ENCODE data around the gene CCT8L2.

- no peak for TF ChIP-seq CEBPB (IDR thresholded peaks at IDR 0.05; ENCODE audit: low read depth, low read length)
- TF ChIP-seq POLR2A (IDR thresholded peaks at IDR 0.05; ENCODE audit: control extremely low read depth in 1 of 2, low read depth in 2 of 2, low read length in 2 of 2): no peak
- TF ChIP-seq, protein P1, sequence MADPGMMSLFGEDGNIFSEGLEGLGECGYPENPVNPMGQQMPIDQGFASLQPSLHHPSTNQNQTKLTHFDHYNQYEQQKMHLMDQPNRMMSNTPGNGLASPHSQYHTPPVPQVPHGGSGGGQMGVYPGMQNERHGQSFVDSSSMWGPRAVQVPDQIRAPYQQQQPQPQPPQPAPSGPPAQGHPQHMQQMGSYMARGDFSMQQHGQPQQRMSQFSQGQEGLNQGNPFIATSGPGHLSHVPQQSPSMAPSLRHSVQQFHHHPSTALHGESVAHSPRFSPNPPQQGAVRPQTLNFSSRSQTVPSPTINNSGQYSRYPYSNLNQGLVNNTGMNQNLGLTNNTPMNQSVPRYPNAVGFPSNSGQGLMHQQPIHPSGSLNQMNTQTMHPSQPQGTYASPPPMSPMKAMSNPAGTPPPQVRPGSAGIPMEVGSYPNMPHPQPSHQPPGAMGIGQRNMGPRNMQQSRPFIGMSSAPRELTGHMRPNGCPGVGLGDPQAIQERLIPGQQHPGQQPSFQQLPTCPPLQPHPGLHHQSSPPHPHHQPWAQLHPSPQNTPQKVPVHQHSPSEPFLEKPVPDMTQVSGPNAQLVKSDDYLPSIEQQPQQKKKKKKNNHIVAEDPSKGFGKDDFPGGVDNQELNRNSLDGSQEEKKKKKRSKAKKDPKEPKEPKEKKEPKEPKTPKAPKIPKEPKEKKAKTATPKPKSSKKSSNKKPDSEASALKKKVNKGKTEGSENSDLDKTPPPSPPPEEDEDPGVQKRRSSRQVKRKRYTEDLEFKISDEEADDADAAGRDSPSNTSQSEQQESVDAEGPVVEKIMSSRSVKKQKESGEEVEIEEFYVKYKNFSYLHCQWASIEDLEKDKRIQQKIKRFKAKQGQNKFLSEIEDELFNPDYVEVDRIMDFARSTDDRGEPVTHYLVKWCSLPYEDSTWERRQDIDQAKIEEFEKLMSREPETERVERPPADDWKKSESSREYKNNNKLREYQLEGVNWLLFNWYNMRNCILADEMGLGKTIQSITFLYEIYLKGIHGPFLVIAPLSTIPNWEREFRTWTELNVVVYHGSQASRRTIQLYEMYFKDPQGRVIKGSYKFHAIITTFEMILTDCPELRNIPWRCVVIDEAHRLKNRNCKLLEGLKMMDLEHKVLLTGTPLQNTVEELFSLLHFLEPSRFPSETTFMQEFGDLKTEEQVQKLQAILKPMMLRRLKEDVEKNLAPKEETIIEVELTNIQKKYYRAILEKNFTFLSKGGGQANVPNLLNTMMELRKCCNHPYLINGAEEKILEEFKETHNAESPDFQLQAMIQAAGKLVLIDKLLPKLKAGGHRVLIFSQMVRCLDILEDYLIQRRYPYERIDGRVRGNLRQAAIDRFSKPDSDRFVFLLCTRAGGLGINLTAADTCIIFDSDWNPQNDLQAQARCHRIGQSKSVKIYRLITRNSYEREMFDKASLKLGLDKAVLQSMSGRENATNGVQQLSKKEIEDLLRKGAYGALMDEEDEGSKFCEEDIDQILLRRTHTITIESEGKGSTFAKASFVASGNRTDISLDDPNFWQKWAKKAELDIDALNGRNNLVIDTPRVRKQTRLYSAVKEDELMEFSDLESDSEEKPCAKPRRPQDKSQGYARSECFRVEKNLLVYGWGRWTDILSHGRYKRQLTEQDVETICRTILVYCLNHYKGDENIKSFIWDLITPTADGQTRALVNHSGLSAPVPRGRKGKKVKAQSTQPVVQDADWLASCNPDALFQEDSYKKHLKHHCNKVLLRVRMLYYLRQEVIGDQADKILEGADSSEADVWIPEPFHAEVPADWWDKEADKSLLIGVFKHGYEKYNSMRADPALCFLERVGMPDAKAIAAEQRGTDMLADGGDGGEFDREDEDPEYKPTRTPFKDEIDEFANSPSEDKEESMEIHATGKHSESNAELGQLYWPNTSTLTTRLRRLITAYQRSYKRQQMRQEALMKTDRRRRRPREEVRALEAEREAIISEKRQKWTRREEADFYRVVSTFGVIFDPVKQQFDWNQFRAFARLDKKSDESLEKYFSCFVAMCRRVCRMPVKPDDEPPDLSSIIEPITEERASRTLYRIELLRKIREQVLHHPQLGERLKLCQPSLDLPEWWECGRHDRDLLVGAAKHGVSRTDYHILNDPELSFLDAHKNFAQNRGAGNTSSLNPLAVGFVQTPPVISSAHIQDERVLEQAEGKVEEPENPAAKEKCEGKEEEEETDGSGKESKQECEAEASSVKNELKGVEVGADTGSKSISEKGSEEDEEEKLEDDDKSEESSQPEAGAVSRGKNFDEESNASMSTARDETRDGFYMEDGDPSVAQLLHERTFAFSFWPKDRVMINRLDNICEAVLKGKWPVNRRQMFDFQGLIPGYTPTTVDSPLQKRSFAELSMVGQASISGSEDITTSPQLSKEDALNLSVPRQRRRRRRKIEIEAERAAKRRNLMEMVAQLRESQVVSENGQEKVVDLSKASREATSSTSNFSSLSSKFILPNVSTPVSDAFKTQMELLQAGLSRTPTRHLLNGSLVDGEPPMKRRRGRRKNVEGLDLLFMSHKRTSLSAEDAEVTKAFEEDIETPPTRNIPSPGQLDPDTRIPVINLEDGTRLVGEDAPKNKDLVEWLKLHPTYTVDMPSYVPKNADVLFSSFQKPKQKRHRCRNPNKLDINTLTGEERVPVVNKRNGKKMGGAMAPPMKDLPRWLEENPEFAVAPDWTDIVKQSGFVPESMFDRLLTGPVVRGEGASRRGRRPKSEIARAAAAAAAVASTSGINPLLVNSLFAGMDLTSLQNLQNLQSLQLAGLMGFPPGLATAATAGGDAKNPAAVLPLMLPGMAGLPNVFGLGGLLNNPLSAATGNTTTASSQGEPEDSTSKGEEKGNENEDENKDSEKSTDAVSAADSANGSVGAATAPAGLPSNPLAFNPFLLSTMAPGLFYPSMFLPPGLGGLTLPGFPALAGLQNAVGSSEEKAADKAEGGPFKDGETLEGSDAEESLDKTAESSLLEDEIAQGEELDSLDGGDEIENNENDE (IDR thresholded peaks at IDR 0.05; ENCODE audit: insufficient replicate concordance, low read length): no peak
- TF ChIP-seq BACH1 (IDR thresholded peaks at IDR 0.05; ENCODE audit: low read length): no peak
- TF ChIP-seq ZNF274 (IDR thresholded peaks at IDR 0.05; ENCODE audit: borderline replicate concordance, extremely low read depth, low read length): no peak
- TF ChIP-seq EZH2 (IDR thresholded peaks at IDR 0.05; ENCODE audit: low read depth, low read length, severe bottlenecking): no peak
- no peak for TF ChIP-seq SP1 (IDR thresholded peaks at IDR 0.05; ENCODE audit: low read depth, low read length)
- TF ChIP-seq, protein P2, sequence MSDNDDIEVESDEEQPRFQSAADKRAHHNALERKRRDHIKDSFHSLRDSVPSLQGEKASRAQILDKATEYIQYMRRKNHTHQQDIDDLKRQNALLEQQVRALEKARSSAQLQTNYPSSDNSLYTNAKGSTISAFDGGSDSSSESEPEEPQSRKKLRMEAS (IDR thresholded peaks at IDR 0.05): no peak
- no peak for TF ChIP-seq ATF3 (IDR thresholded peaks at IDR 0.05; ENCODE audit: insufficient read depth, low read depth, low read length)
- TF ChIP-seq, protein P3, sequence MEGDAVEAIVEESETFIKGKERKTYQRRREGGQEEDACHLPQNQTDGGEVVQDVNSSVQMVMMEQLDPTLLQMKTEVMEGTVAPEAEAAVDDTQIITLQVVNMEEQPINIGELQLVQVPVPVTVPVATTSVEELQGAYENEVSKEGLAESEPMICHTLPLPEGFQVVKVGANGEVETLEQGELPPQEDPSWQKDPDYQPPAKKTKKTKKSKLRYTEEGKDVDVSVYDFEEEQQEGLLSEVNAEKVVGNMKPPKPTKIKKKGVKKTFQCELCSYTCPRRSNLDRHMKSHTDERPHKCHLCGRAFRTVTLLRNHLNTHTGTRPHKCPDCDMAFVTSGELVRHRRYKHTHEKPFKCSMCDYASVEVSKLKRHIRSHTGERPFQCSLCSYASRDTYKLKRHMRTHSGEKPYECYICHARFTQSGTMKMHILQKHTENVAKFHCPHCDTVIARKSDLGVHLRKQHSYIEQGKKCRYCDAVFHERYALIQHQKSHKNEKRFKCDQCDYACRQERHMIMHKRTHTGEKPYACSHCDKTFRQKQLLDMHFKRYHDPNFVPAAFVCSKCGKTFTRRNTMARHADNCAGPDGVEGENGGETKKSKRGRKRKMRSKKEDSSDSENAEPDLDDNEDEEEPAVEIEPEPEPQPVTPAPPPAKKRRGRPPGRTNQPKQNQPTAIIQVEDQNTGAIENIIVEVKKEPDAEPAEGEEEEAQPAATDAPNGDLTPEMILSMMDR (IDR thresholded peaks at IDR 0.05; ENCODE audit: control extremely low read depth in 1 of 3, insufficient read depth in 1 of 3, low read depth in 1 of 3, low read length in 3 of 3): no peak
- TF ChIP-seq RNF2 (IDR thresholded peaks at IDR 0.05; ENCODE audit: borderline replicate concordance, low read depth, low read length, missing control alignments, poor library complexity, severe bottlenecking): no peak
Observed at GRCh38 chr22:16563555-16564520, 28.8 kb downstream of the CCT8L2 start.

All from H1 (cell line).